K562 (cell line): ENCODE measurements around the gene TREX2. TPM values are rescaled to one million over a fixed set of nuclear protein-coding genes. Genes with fewer than 3 reads are reported as not detected.

Source experiments
- CBX5 ChIP-seq: IDR thresholded peaks from 2 replicates; pipeline ENCODE4 v1.6.1; 2014; ENCODE audit warnings: low read depth, borderline replicate concordance
- CCNT2 ChIP-seq: IDR thresholded peaks from 2 replicates; pipeline ENCODE4 v1.6.1; 2011; ENCODE audit warnings: borderline replicate concordance, low read depth, mild to moderate bottlenecking, moderate library complexity, mixed read lengths, low read length; ENCODE audit not compliant: insufficient read length; ENCODE audit errors: extremely low read depth
- CEBPB ChIP-seq: fragments of 450-650 bp; IDR thresholded peaks from 2 replicates; pipeline ENCODE4 v1.6.1; 2016; ENCODE audit warnings: missing genetic modification characterization, missing compliant biosample characterization
- DIDO1 ChIP-seq: fragments of 450-650 bp; IDR thresholded peaks from 2 replicates; pipeline ENCODE4 v1.6.1; 2016; ENCODE audit warnings: low read depth, missing biosample characterization, missing genetic modification characterization
- KDM2B ChIP-seq: fragments of 250-450 bp; sonication (Bioruptor Pico); IDR thresholded peaks from 2 replicates; pipeline ENCODE4 v1.8.0; 2021; ENCODE audit warnings: mild to moderate bottlenecking, moderate library complexity
- NBN ChIP-seq: fragments of 450-650 bp; IDR thresholded peaks from 2 replicates; pipeline ENCODE4 v1.6.1; 2016; ENCODE audit warnings: low read depth, mild to moderate bottlenecking
- NFE2 ChIP-seq: IDR thresholded peaks from 2 replicates; pipeline ENCODE4 v1.6.1; 2014; ENCODE audit warnings: antibody characterized with exemption, low read depth
- POLR2B ChIP-seq: fragments of 450-650 bp; IDR thresholded peaks from 2 replicates; pipeline ENCODE4 v1.6.1; 2018; ENCODE audit warnings: low read depth; ENCODE audit not compliant: partially characterized antibody
- RBM14 ChIP-seq: fragments of 200-400 bp; formaldehyde crosslinking; IDR thresholded peaks from 2 replicates; pipeline ENCODE4 v1.6.1; 2018; ENCODE audit warnings: low read depth, mild to moderate bottlenecking, low read length, moderate library complexity, borderline replicate concordance; ENCODE audit not compliant: insufficient read depth
- polyA plus RNA-seq, 8 experiments: library from polyadenylated mRNA; depleted of rRNA in 4 of 8; stranded (reverse) in 5 of 8; unstranded in 3 of 8; fragments of >200 nt; fragmentation: Nextera tagmentation in 2 of 8; fragmentation: Illumina TruSeq in 1 of 8; extraction: Ambion mirVana in 2 of 8; extraction: Trizol in 1 of 8; gene quantifications; 2 replicates each; pipeline versions ENCODE4 v1.2.1 to v1.2.3, GENCODE V29; 2011 to 2014; ENCODE audit warnings: inconsistent platforms in 1 of 8, missing spikeins in 1 of 8
- total RNA-seq, 7 experiments: library from RNA; depleted of rRNA in 6 of 7; stranded (reverse); fragments of >200 nt in 6 of 7; fragmentation: Illumina TruSeq in 2 of 7; extraction: Trizol in 2 of 7; gene quantifications; 2 replicates each; pipeline versions ENCODE4 v1.2.1 to v1.2.3, GENCODE V29; 2011 to 2021; ENCODE audit warnings: low replicate concordance in 1 of 7
- TF ChIP-seq, protein P1 (sequence below), 2 experiments: fragments of 450-650 bp; IDR thresholded peaks; 2 replicates each; pipeline ENCODE4 v1.6.1; 2016; ENCODE audit warnings: mild to moderate bottlenecking in 2 of 2, borderline replicate concordance in 1 of 2, low read depth in 1 of 2, moderate library complexity in 1 of 2
- TF ChIP-seq, protein P2 (sequence below): sonication (generic); formaldehyde crosslinking; IDR thresholded peaks from 2 replicates; pipeline ENCODE4 v1.8.1; 2023; ENCODE audit warnings: missing genetic modification reagents, mild to moderate bottlenecking, borderline replicate concordance

The TREX2 gene
- total and polyA plus RNA-seq, 9 of the 15 experiments (the other 6 are each of a cell fraction or from before 2014, with no cell fraction given) = 0.07 to 1.5 (median 0.33) TPM; not detected in 2

DNA sequence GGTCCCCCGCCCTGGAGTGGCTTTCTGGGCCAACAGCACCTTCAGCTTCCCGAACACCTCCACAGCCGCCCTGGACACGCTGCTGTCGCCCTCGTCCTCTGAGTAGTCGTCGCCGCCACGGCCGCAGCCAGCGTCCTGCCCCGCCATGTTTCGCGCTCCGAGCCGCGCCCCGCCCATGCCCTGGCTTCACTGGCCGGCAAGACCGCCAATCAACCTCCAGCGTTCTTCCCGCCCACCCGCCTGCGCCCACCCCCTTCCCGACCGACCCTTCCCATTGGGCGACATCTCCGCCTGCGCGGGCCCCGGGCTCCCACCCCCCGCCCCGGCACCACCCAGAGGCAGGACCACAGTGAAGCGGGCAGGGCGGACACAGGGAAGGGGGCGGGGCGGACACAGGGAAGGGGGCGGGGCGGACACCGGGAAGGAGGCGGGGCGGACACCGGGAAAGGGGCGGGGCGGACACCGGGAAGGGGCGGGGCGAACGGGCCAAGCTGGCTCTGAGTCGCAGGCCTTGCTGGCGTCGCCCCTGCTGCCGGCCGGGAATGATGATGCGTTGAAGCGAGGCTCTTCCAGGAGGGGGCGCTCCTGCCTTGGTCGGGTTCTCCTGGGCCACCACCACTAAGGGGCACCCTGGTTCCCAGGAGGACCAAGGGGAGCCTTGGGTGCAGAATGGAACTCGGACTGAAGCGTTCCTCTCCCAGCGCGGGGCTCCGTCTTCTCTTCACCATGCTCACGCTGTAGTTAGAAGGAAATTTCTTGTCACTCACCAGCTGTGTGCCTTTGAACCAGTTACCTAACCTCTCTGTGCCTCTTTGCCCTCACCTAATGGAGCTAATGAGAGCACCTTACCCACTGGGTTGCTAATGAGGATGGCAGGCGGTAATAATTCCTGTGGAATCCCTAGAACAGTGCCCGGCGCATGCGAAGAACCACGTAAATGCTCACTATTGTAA is 24.8 kb upstream of the TREX2 start, which contains the start of gene HAUS7 (continued):
- TF ChIP-seq, protein P1, sequence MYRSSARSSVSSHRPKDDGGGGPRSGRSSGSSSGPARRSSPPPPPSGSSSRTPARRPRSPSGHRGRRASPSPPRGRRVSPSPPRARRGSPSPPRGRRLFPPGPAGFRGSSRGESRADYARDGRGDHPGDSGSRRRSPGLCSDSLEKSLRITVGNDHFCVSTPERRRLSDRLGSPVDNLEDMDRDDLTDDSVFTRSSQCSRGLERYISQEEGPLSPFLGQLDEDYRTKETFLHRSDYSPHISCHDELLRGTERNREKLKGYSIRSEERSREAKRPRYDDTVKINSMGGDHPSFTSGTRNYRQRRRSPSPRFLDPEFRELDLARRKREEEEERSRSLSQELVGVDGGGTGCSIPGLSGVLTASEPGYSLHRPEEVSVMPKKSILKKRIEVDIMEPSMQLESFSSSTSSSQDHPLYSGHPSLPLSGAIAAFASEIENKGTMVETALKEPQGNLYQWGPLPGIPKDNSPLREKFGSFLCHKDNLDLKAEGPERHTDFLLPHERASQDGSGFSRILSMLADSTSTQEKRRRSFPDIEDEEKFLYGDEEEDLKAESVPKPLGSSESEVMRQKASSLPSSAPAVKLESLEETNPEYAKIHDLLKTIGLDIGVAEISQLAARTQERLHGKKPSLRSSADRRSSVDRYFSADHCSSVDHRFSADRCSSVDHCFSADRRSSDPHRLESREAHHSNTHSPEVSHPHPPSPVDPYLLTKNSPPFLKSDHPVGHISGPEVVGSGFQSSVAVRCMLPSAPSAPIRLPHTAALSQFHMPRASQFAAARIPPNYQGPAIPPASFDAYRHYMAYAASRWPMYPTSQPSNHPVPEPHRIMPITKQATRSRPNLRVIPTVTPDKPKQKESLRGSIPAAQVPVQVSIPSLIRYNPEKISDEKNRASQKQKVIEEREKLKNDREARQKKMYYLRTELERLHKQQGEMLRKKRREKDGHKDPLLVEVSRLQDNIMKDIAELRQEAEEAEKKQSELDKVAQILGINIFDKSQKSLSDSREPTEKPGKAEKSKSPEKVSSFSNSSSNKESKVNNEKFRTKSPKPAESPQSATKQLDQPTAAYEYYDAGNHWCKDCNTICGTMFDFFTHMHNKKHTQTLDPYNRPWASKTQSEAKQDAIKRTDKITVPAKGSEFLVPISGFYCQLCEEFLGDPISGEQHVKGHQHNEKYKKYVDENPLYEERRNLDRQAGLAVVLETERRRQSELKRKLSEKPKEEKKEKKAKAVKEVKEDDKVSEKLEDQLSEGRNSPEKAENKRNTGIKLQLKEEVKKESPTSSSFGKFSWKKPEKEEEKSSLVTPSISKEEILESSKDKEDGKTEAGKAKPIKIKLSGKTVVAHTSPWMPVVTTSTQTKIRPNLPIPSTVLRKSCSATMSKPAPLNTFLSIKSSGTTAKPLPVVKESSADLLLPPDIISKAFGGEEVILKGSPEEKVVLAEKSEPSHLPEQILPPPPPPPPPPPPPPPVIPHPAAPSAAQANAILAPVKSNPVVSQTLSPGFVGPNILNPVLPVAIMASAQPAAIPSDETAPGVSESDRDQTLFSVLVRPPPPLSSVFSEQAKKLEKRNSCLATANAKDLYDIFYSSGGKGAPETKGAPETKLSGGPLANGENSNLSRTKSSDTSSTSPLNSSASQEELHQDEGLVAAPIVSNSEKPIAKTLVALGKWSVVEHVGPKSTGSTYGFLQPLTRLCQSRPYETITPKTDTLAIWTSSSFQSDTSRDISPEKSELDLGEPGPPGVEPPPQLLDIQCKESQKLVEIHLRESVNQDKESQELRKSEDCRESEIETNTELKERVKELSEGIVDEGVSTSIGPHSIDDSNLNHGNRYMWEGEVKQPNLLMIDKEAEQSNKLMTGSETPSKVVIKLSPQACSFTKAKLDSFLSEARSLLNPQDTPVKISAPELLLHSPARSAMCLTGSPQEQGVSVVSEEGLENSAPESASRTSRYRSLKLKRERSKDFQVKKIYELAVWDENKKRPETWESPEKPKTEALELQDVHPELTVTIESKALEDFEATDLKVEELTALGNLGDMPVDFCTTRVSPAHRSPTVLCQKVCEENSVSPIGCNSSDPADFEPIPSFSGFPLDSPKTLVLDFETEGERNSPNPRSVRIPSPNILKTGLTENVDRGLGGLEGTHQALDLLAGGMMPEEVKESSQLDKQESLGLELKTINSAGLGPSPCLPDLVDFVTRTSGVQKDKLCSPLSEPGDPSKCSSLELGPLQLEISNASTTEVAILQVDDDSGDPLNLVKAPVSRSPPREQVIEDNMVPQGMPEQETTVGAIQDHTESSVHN (IDR thresholded peaks at IDR 0.05; ENCODE audit: borderline replicate concordance in 1 of 2, low read depth in 1 of 2) = no peak
- no peak for TF ChIP-seq KDM2B (CRISPR knock-in tag)
- TF ChIP-seq CCNT2 = no peak
- no peak for TF ChIP-seq CBX5
- no peak for TF ChIP-seq RBM14
- TF ChIP-seq, protein P2, sequence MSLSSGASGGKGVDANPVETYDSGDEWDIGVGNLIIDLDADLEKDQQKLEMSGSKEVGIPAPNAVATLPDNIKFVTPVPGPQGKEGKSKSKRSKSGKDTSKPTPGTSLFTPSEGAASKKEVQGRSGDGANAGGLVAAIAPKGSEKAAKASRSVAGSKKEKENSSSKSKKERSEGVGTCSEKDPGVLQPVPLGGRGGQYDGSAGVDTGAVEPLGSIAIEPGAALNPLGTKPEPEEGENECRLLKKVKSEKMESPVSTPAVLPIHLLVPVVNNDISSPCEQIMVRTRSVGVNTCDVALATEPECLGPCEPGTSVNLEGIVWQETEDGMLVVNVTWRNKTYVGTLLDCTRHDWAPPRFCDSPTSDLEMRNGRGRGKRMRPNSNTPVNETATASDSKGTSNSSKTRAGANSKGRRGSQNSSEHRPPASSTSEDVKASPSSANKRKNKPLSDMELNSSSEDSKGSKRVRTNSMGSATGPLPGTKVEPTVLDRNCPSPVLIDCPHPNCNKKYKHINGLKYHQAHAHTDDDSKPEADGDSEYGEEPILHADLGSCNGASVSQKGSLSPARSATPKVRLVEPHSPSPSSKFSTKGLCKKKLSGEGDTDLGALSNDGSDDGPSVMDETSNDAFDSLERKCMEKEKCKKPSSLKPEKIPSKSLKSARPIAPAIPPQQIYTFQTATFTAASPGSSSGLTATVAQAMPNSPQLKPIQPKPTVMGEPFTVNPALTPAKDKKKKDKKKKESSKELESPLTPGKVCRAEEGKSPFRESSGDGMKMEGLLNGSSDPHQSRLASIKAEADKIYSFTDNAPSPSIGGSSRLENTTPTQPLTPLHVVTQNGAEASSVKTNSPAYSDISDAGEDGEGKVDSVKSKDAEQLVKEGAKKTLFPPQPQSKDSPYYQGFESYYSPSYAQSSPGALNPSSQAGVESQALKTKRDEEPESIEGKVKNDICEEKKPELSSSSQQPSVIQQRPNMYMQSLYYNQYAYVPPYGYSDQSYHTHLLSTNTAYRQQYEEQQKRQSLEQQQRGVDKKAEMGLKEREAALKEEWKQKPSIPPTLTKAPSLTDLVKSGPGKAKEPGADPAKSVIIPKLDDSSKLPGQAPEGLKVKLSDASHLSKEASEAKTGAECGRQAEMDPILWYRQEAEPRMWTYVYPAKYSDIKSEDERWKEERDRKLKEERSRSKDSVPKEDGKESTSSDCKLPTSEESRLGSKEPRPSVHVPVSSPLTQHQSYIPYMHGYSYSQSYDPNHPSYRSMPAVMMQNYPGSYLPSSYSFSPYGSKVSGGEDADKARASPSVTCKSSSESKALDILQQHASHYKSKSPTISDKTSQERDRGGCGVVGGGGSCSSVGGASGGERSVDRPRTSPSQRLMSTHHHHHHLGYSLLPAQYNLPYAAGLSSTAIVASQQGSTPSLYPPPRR (CRISPR knock-in tag) = no peak
- no peak for TF ChIP-seq CEBPB (tag)
- TF ChIP-seq NBN = 0 out of 2 replicates have a peak, but pooled peaks have one; percentile 62
- no peak for TF ChIP-seq NFE2
- peak; percentile 20 for TF ChIP-seq POLR2B
- TF ChIP-seq DIDO1 (tag) = no peak
